Muscle layer of colon (tissue), 2 donors: ENCODE measurements around the gene GYS1.

Experiments used
- H3K27ac ChIP-seq: one replicate; pipeline ENCODE4 v1.7.0; 2013; ENCODE audit warnings: low read depth, mild to moderate bottlenecking, low read length, moderate library complexity
- H3K27me3 ChIP-seq, 2 donors: one replicate each; pipeline ENCODE4 v1.7.0; 2013; ENCODE audit warnings: low read length in 2 of 2, mild to moderate bottlenecking in 2 of 2; ENCODE audit not compliant: insufficient read depth in 2 of 2, control insufficient read depth in 1 of 2
- H3K36me3 ChIP-seq: one replicate; pipeline ENCODE4 v1.7.0; 2013; ENCODE audit warnings: mild to moderate bottlenecking, low read length; ENCODE audit not compliant: insufficient read depth
- H3K4me1 ChIP-seq: one replicate; pipeline ENCODE4 v1.7.0; 2013; ENCODE audit warnings: mild to moderate bottlenecking, low read length; ENCODE audit not compliant: insufficient read depth
- H3K4me3 ChIP-seq, 2 donors: one replicate each; pipeline ENCODE4 v1.7.0; 2013; ENCODE audit warnings: low read length in 2 of 2, low read depth in 1 of 2, mild to moderate bottlenecking in 1 of 2, moderate library complexity in 1 of 2
- H3K9ac ChIP-seq: one replicate; pipeline ENCODE4 v1.7.0; 2013; ENCODE audit warnings: low read length
- H3K9me3 ChIP-seq: one replicate; pipeline ENCODE4 v1.7.0; 2013; ENCODE audit warnings: mild to moderate bottlenecking, low read length
- donor health status: abdominal sarcoma.
- donor health status: Adenocarcinoma of cecum.

The GYS1 gene

GRCh38 chr19:49016067-49016839, 23.1 kb upstream of the GYS1 start:
- no peak overlapping the region for H3K27ac ChIP-seq
- H3K9ac ChIP-seq = no peak overlapping the region
- no peaks in the 10 kb centered on the region for H3K9me3 ChIP-seq
- H3K4me1 ChIP-seq = no peaks in the 10 kb centered on the region
- H3K27me3 ChIP-seq = peaks cover 0 to 37% of the 10 kb centered on the region in 2 donors
- no peak overlapping the region for H3K4me3 ChIP-seq
- peaks cover 10% of the 10 kb centered on the region for H3K36me3 ChIP-seq

GRCh38 chr19:49014870-49015255, 21.8 kb upstream of the GYS1 start:
- no peak overlapping the region for H3K9ac ChIP-seq
- peaks cover 20% of the 10 kb centered on the region for H3K36me3 ChIP-seq
- no peak overlapping the region for H3K27ac ChIP-seq
- no peak overlapping the region for H3K4me3 ChIP-seq
- H3K27me3 ChIP-seq = peaks cover 0 to 24% of the 10 kb centered on the region in 2 donors
- H3K9me3 ChIP-seq = no peaks in the 10 kb centered on the region
- no peaks in the 10 kb centered on the region for H3K4me1 ChIP-seq

DNA sequence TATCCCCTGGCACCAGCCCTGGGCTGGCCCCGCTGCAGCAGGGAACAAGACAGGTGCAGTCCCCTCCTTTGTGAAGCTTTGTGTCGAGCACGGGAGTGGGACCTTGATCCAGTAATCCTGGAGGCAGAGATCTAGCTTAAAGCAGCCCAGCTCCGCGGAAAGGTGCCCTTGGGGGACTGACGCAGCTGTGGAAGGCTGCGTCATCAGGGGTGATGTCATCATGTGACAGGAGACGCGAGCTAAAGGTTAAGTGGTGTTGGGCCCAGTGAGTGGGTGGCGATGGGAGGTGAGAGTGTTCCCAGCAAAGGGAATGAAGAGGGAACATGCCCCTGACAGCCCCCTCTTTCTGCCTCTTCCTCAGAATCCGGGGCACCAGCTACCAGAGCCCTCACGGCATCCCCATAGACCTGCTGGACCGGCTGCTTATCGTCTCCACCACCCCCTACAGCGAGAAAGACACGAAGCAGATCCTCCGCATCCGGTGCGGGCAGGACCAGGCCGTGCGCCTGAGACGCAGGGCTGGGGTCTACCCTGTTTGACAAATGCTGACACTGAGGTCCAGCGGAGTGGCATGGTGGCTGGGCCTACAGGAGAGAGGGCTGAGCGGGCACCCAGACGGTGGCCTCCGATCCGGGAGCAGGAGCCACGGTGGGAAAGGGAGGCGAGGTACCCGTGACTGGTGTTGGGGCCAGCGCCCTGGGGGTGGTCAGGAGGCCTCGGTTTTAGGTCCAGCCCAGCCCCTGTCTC, 21.2 kb upstream of the GYS1 start:
- Histone ChIP-seq H3K27ac (no peak overlapping the region), H3K4me1 (no peaks in the 10 kb centered on the region), H3K9ac (no peak overlapping the region), H3K27me3 (peaks cover 0 to 18% of the 10 kb centered on the region in 2 donors), H3K36me3 (peaks cover 23% of the 10 kb centered on the region), H3K9me3 (no peaks in the 10 kb centered on the region), H3K4me3 (no peak overlapping the region)

DNA sequence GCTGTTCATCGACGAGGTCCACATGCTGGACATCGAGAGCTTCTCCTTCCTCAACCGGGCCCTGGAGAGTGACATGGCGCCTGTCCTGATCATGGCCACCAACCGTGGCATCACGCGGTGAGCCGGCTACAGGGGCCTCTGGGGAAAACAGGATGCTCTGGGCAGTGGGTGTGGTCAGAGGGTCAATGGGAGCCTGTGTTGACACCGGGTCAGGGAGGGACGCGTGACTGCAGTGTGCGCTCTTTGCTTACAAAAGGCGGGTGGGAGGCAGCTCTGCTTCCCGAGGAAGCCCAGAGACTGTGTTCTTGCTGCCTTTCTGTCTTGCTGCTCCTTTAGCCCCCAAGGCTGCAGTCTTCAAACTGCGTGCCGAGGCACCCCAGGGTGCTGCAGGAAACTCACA, 18.1 kb upstream of the GYS1 start:
- Histone ChIP-seq H3K4me1 (no peaks in the 10 kb centered on the region), H3K27me3 (no peaks in the 10 kb centered on the region), H3K36me3 (peaks cover 29% of the 10 kb centered on the region), H3K27ac (no peak overlapping the region), H3K9ac (no peak overlapping the region), H3K9me3 (no peaks in the 10 kb centered on the region), H3K4me3 (no peak overlapping the region)

DNA sequence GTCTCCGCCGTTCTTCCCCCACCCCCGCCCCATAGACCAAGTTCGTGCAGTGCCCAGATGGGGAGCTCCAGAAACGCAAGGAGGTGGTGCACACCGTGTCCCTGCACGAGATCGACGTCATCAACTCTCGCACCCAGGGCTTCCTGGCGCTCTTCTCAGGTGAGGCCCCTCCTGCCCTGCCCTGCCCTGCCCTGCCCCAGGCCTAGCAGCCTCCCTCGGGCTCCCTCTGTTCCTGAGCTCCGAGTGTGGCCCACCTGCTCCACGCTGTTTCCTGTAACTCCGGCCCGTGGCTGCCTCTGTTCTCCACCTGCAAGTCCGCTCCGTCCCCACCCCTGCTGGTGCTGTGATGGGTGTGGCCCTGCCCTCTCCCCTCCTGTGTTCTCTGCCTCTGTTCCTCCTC, 17.3 kb upstream of the GYS1 start:
- Histone ChIP-seq H3K36me3 (peaks cover 27% of the 10 kb centered on the region), H3K9ac (no peak overlapping the region), H3K27me3 (no peaks in the 10 kb centered on the region)

GRCh38 chr19:49009828-49010227, 16.7 kb upstream of the GYS1 start:
- Histone ChIP-seq H3K9me3 (no peaks in the 10 kb centered on the region), H3K27ac (no peak overlapping the region), H3K4me3 (no peak overlapping the region), H3K4me1 (no peaks in the 10 kb centered on the region), H3K9ac (no peak overlapping the region), H3K36me3 (peaks cover 29% of the 10 kb centered on the region), H3K27me3 (no peaks in the 10 kb centered on the region)

More for the DNA sequence above, 17.3 kb upstream of the GYS1 start:
- Histone ChIP-seq H3K4me3 (no peak overlapping the region), H3K27ac (no peak overlapping the region), H3K4me1 (no peaks in the 10 kb centered on the region), H3K9me3 (no peaks in the 10 kb centered on the region)

DNA sequence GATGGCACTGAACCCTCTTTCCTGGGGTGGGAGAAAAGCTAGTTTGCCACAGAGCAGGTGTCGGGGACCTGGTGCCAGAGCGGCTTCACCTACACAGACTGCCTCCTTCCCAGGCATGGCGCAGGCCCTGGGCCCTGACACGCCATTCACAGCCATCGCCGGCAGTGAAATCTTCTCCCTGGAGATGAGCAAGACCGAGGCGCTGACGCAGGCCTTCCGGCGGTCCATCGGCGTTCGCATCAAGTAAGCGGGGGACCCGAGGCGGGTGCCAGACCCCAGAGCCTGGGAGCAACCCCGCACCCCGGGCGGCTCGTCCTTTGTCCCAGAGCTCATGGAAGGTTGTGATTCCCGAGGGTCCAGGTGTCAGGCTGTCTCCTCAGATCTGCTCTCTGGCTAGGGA, 13.8 kb upstream of the GYS1 start:
- peaks cover 37% of the 10 kb centered on the region for H3K36me3 ChIP-seq
- H3K4me3 ChIP-seq = no peak overlapping the region
- no peaks in the 10 kb centered on the region for H3K4me1 ChIP-seq
- no peak overlapping the region for H3K9ac ChIP-seq
- no peaks in the 10 kb centered on the region for H3K27me3 ChIP-seq
- H3K27ac ChIP-seq = no peak overlapping the region
- H3K9me3 ChIP-seq = no peaks in the 10 kb centered on the region

DNA sequence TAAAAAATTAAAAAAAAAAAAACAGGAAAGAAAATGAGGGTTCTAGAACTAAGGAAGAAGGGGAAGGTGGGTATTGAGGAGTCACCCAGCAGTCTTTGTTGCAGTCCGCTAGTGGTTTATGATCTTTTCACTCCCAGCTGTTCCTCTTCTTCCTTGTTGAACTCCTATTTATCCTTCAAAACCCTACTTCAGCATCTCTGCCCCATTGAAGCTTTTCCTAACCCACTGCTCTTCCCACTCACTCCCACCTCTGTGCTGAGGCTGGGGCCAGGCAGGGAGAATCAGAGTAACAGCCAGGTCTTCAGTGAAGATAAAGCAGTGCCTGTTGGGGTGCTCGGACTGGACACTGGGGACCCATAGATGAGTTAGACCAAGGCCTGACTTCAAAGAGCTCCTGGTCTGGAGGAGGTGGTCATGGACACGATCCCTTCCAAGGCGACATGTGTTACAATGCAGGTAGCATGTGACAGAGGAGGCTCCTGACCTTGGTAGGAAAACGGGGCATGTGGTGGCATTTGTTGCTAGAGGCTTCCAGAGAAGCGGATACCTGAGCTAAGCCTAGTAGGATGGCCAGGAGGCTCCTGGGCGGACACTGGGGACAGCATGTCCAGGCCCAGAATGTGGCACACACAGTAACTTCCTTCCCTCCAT, 12.0 kb upstream of the GYS1 start:
- H3K36me3 ChIP-seq = peaks cover 30% of the 10 kb centered on the region

GRCh38 chr19:49004133-49004532, 11.0 kb upstream of the GYS1 start:
- H3K4me1 ChIP-seq = no peaks in the 10 kb centered on the region
- H3K9me3 ChIP-seq = no peaks in the 10 kb centered on the region
- no peak overlapping the region for H3K4me3 ChIP-seq
- H3K36me3 ChIP-seq = peaks cover 24% of the 10 kb centered on the region
- no peak overlapping the region for H3K27ac ChIP-seq
- H3K9ac ChIP-seq = no peak overlapping the region
- H3K27me3 ChIP-seq = no peaks in the 10 kb centered on the region

More for the DNA sequence above, 12.0 kb upstream of the GYS1 start:
- H3K27me3 ChIP-seq = no peaks in the 10 kb centered on the region
- no peaks in the 10 kb centered on the region for H3K9me3 ChIP-seq
- H3K27ac ChIP-seq = no peak overlapping the region
- no peak overlapping the region for H3K9ac ChIP-seq
- H3K4me3 ChIP-seq = no peak overlapping the region
- no peaks in the 10 kb centered on the region for H3K4me1 ChIP-seq

GRCh38 chr19:48999481-49000325, 6.6 kb upstream of the GYS1 start:
- H3K4me3 ChIP-seq = no peak overlapping the region
- H3K27ac ChIP-seq = no peak overlapping the region
- no peaks in the 10 kb centered on the region for H3K9me3 ChIP-seq
- no peak overlapping the region for H3K9ac ChIP-seq
- H3K36me3 ChIP-seq = peaks cover 7% of the 10 kb centered on the region
- H3K4me1 ChIP-seq = peaks cover 1% of the 10 kb centered on the region
- no peaks in the 10 kb centered on the region for H3K27me3 ChIP-seq

DNA sequence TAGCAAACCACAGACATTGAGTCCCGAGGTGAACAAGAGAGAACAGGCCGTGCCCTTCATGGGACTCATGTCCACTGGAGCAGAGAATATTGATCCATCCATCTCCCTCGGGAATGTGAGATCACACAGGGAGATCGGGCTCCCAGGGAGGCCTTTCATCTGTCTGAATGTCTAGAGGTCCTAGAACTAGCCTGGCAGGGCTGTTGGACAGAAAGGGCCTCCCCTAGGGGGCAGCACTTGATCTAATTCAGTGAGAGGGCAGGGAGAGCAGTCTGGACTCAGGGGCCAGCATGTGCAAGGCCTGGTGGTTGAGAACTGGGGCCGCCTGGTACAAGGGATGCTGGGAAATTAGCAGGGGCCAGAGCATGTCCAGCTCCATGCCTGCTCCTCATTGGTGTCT, 4.9 kb upstream of the GYS1 start:
- H3K4me1 ChIP-seq = peaks cover 8% of the 10 kb centered on the region
- H3K9ac ChIP-seq = no peak overlapping the region
- H3K27me3 ChIP-seq = no peaks in the 10 kb centered on the region
- no peak overlapping the region for H3K4me3 ChIP-seq
- no peaks in the 10 kb centered on the region for H3K9me3 ChIP-seq
- no peaks in the 10 kb centered on the region for H3K36me3 ChIP-seq
- no peak overlapping the region for H3K27ac ChIP-seq
